Measurements from ENCODE around the gene C1R.

Gene C1R

DNA sequence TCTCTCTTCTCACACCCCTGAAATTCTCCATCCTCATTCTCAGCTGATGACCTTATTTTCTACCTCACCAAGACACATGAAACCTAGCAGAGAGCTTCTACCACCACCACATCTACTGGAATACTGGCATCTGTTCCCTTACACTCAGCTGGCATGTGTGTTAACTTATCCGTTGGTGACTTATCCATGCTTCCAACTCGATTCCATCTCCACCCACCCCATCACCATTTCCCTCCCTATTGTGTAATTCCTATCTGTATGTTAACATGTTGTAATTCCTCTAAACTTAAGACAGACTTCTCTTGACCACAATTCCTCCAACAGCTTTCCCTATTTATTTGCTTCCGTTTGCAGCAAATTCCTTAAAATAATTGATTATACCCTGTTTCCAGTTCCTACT lies 16.3 kb downstream of the C1R start:
- H3K4me3 ChIP-seq (ENCODE audit: low read length), result no peak overlapping the region
- no peak for TF ChIP-seq ZNF274 (IDR thresholded peaks at IDR 0.05; ENCODE audit: low read depth, low read length)

GRCh38 chr12:7075518-7075917 lies 16.7 kb downstream of the C1R start:
- no peak overlapping the region for H3K4me3 ChIP-seq (ENCODE audit: low read length)
- no peak for TF ChIP-seq ZNF274 (IDR thresholded peaks at IDR 0.05; ENCODE audit: low read depth, low read length)

GRCh38 chr12:7073946-7074345 lies 18.3 kb downstream of the C1R start:
- no peak for TF ChIP-seq ZNF274 (IDR thresholded peaks at IDR 0.05; ENCODE audit: low read depth, low read length)
- H3K4me3 ChIP-seq (ENCODE audit: low read length), result no peak overlapping the region

- no peak for TF ChIP-seq ZNF274 (IDR thresholded peaks at IDR 0.05; ENCODE audit: low read depth, low read length)
- no peak overlapping the region for H3K4me3 ChIP-seq (ENCODE audit: low read length)
These were observed 19.7 kb downstream of the C1R start for GRCh38 chr12:7072554-7072953.

DNA sequence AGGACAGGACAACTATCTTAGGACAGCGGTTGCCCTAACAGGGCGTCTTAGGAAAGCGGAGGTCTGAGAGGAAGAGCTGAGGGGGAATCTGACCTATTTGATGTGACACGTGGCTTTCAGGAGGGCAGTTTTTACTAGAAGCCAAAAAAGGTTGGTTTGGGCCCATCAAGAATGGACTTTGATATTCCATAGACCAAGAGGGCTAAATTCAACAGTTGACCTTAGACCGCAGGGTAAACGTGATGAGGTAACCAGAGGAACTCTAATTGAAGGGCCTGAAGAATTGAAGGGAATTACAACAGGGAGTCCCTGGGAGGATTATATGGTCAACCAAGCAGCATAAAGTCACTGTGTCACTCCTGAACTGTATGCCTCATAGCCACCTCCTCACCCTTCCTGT lies 20.2 kb downstream of the C1R start:
- no peak for TF ChIP-seq ZNF274 (IDR thresholded peaks at IDR 0.05; ENCODE audit: low read depth, low read length)
- no peak overlapping the region for H3K4me3 ChIP-seq (ENCODE audit: low read length)

- no peak overlapping the region for H3K4me3 ChIP-seq (ENCODE audit: low read length)
- no peak for TF ChIP-seq ZNF274 (IDR thresholded peaks at IDR 0.05; ENCODE audit: low read depth, low read length)
These were observed 22.9 kb downstream of the C1R start for GRCh38 chr12:7069386-7069785.

- TF ChIP-seq ZNF274 (IDR thresholded peaks at IDR 0.05; ENCODE audit: low read depth, low read length), result no peak
These were observed 23.3 kb downstream of the C1R start for GRCh38 chr12:7068994-7069346.

GRCh38 chr12:7068240-7068993 lies 23.8 kb downstream of the C1R start:
- no peak for TF ChIP-seq ZNF274 (IDR thresholded peaks at IDR 0.05; ENCODE audit: low read depth, low read length)
- H3K4me3 ChIP-seq (ENCODE audit: low read length), result no peak overlapping the region

More at GRCh38 chr12:7068994-7069346, 23.3 kb downstream of the C1R start:
- H3K4me3 ChIP-seq (ENCODE audit: low read length), result no peak overlapping the region

DNA sequence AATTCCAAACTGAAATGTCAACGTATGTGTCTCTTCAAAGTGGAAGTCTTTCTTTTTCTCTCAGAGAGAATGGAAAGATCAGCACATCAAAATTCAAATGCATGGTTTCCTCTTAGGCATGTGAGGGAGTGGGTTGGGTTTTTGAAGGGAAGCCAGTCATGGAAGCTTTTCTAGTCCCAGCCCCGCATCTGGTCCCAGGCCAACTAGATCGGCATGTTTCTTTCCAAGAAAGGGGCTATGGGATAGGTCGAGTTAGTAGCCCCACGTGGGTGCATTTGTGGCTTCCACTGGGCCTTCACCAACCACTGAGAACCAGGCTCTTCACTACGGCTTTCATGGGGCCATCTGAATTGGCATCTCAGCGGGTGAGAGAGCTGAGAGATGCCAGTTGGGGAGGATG lies 25.1 kb downstream of the C1R start:
- no peak for TF ChIP-seq ZNF274 (IDR thresholded peaks at IDR 0.05; ENCODE audit: low read depth, low read length)
- H3K4me3 ChIP-seq (ENCODE audit: low read length), result no peak overlapping the region

GRCh38 chr12:7066596-7066995 lies 25.6 kb downstream of the C1R start:
- TF ChIP-seq ZNF274 (IDR thresholded peaks at IDR 0.05; ENCODE audit: low read depth, low read length), result no peak
- H3K4me3 ChIP-seq (ENCODE audit: low read length), result no peak overlapping the region

DNA sequence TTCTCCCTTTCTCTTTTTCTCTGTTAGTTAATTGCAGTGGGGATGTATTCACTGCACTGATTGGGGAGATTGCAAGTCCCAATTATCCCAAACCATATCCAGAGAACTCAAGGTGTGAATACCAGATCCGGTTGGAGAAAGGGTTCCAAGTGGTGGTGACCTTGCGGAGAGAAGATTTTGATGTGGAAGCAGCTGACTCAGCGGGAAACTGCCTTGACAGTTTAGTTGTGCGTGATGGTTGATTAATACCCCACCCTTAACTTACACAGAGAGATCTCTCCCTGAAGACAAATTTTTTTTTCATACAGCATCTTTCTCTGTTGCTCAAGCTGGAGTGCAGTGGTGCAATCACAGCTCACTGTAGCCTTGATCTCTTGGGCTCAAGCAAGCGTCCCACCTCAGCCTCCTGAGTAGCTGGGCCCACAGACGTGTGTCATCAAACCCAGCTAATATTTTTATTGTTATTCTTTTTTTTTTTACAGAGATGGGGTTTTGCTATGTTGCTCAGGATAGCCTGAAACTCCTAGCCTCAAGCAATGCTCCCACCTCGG lies 27.1 kb downstream of the C1R start:
- no peak for TF ChIP-seq ZNF274 (IDR thresholded peaks at IDR 0.05; ENCODE audit: low read depth, low read length)
- H3K4me3 ChIP-seq (ENCODE audit: low read length), result no peak overlapping the region

DNA sequence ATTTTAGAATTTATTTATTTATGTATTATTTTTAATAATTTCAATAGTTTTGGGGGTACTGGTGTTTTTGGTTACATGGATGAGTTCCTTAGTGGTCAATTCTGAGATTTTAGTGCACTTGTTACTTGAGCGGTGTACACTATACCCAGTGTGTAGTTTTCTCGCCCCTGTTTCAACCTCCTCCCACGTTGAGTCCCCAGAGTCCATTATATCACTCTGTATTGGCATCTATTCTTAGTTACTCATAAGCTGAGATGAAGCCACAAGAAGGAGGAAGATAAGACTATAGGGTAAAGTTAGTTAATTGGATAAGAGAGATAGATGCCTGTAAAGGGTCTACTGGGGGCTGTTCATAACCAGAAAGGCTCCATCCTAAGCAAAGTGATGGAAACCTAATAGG lies 27.7 kb downstream of the C1R start:
- no peak for TF ChIP-seq ZNF274 (IDR thresholded peaks at IDR 0.05; ENCODE audit: low read depth, low read length)

DNA sequence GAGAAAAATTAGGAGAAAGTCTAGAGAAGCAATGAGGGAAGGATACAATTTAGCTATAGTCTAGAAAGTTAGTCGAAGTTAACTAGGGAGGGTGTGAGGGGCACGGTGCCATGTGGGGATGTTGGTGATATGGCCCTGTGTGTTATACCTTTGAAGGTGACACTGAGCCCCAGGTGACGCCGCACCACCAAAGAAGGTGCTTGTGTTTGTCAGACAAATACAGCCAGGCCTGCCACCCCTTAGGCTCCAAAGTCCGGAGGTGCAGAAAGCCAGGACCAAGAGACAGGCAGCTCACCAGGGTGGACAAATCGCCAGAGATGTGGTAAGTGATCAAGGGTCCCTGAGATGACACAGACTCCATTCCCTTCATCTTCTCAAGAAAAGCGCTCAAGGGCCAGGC lies 30.6 kb downstream of the C1R start:
- TF ChIP-seq ZNF274 (IDR thresholded peaks at IDR 0.05; ENCODE audit: low read depth, low read length), result no peak
- H3K4me3 ChIP-seq (ENCODE audit: low read length), result no peak overlapping the region

More for the DNA sequence above, 27.7 kb downstream of the C1R start:
- no peak overlapping the region for H3K4me3 ChIP-seq (ENCODE audit: low read length)

GRCh38 chr12:7061138-7061537 lies 31.1 kb downstream of the C1R start:
- TF ChIP-seq ZNF274 (IDR thresholded peaks at IDR 0.05; ENCODE audit: low read depth, low read length), result no peak
- no peak overlapping the region for H3K4me3 ChIP-seq (ENCODE audit: low read length)

- no peak for TF ChIP-seq ZNF274 (IDR thresholded peaks at IDR 0.05; ENCODE audit: low read depth, low read length)
- no peak within 1 kb of the TSS for H3K4me3 ChIP-seq (ENCODE audit: low read length)
These were observed 31.8 kb downstream of the C1R start, which contains the start of gene C1S for GRCh38 chr12:7060353-7060954. Gene C1S, plus strand, starts transcription at chr12:7060718. Its CDS starts 1,195 bp downstream, at chr12:7061913.

All from GM08714 (cell line).